Cerebellar cortex (tissue), 1 donor: ENCODE data around the gene FGF2.
"Not testable (repeated sequence)": the region's sequence is repeated elsewhere in the genome, so short reads cannot be mapped to it uniquely, and the experiment has no call there.

Experiments used
- DNase-seq: peaks from one replicate; pipeline ENCODE4 v3.0.0-alpha.2; 2015; ENCODE audit warnings: low spot score

Gene FGF2

GRCh38 chr4:122826553-122827257 is at the start of gene FGF2:
FGF2 (plus strand) TSS chr4:122826831; CDS start chr4:122827175, 344 bp downstream.
- DNase-seq: peak; percentile 47

DNA sequence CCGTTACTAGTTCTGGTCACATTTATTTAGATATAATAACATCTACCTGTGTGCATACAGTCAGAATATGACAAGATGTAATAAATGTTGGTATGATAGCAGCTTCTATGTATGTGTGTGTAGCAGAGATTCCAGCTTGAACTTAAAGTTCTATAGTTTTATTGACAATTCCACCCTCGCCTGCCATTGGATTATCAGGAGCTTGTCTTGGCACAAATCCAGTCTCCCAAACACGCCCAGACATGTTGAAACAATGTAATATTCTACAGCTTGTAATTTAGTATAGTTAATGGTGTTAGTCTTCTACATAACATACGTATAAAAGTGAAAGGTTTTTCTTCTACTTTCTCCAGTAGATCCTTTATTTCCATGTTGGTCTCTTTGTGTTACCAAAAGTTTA is 49.7 kb upstream of the FGF2 start:
- DNase-seq: no peak

DNA sequence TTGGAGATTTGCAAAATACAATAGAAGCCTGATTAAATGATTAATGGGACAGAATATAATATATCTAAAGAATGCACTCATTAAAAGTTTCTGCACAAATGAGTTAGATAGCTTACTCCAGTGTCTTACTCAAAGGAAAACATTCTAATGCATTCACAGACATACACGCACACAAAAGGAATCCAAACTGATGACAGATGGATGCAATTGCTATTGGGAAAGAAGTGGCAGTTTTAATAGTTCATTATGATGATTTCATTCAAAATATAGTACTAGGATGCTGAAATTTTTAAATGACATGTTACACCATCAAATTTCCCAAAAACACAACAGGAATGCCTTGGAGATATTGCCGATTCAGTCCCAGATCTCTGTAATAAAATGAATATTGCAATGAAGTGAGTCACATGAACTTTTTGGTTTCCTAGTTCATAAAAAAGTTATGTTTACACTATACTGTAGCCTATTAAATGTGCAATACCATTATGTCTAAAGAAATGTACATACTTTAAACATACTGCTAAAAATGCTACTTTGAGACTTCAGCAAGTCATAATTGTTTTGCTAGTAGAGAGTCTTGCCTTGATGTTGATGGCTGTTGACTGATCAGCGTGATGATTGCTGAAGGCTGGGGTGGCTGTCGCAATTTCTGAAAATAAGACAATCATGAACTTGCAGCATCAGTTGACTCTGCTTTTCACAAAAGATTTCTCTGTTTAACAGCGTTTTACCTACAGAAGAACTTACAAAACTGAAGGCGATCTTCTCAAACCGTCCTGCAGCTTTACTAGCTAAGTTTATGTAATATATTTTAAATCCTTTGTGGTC is 48.6 kb upstream of the FGF2 start:
- no peak for DNase-seq

DNA sequence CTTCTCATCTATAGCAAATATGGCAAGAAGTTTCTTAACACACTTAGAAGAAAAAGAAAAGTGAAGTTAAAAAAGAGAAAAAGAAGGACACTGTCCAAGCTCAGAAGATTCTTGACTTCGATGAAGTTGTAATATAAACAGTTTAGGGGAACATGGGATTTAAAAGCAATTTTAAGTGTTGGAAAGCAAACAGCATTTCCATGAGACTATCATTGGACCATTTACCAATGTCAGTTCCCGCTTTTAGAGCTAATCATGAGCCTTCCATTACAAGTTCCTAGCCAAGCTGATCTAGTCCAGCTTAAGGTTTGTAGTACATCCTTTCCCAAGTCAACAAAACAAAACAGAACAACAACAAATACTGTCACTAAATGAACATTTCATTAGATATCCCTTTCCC is 45.1 kb upstream of the FGF2 start:
- no peak for DNase-seq

DNA sequence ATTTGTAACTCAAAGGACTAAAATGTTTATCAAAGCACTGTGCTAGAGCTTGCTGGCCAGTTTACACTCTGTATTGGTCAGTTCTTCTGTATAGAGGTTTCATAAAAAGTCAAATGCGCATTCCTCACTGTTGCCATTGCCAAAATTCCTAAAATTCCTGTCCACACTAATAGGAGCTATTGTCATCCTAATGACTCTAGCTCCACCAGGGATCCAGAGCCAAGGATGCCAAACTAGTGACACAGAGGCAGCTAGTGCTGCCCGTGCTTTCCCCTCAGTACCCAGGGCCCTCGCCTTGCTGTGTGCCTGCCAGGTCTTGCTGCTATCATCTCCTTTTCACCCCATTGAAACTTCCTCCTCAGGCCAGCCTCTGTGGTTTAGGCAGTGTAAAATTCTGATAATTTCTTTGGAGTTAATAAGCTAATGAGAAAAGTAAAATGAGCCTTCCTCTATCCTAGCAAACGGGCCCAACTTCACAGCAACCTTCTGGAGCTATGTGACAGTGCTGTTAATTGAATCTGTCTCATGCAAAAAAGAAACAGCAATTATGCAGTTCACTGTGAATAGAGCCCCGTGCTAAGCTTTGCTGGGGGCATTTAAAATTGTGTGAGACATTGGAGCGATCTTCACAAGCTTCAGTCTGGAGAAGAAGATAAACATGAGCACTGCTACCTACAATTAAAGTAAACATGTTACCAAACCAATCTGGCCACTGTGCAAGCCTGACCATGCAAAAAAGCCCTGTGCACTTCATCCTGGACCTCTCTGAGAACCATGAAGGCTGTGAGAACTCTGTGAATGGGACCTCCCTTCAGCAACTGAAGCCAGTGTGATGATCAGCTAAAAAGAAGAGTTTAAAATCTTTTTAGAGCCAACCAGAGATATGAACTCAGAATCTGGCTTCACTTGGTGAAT is 43.1 kb upstream of the FGF2 start:
- peak; percentile 75 for DNase-seq

GRCh38 chr4:122784261-122784660 is 42.4 kb upstream of the FGF2 start:
- DNase-seq: no peak

DNA sequence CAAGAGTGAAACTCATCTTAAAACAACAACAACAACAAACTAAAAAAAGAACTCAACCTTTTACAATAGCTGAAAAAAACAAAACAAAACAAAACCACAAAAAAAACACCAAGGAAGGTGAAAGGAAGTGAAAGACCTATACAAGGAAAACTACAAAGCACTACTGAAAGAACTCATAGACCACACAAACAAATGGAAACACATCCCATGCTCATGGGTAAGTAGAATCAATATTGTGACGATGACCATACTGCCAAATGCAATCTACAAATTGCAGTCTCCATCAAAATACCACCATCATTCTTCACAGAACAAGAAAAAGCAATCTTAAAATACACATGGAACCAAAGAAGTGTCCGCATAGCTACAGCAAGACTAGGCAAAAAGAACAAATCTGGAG is 41.5 kb upstream of the FGF2 start:
- DNase-seq: no peak

- DNase-seq: not testable (repeated sequence)
Measured at GRCh38 chr4:122786296-122786695, 40.3 kb upstream of the FGF2 start.

DNA sequence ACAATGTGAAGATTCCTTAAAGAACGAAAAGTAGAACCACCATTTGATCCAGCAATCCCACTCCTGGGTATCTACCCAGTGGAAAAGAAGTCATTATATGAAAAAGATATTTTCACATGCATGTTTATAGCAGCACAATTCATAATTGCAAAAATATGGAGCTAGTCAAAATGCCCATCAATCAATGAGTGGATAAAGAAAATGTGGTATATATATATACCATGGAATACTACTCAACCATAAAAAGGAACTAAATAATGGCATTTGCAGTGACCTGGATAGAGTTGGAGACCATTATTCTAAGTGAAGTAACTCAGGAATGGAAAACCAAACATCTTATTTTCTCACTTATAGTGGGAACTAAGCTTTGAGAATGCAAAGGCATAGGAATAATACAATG is 39.7 kb upstream of the FGF2 start:
- DNase-seq: not testable (repeated sequence)

DNA sequence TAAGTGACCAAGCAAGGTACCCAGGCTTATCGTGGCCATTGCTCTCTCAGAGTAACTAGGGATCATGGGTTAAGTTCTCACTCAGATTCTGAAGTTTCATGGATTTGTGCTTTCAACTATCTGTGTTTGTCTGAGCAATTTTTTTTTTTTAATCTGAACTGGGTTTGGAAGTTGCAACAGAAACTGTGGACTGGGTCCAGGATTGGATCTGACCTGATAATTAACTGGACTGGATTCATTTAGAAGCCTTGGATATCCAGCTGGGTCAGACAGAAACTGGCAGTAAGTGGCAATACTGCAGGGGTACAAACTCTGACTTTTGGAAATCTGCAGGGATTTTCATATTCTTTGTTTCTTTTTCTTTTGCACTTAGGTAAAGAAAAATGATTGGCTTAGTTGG is 38.7 kb upstream of the FGF2 start:
- no peak for DNase-seq

GRCh38 chr4:122788935-122789334 is 37.7 kb upstream of the FGF2 start:
- no peak for DNase-seq

DNA sequence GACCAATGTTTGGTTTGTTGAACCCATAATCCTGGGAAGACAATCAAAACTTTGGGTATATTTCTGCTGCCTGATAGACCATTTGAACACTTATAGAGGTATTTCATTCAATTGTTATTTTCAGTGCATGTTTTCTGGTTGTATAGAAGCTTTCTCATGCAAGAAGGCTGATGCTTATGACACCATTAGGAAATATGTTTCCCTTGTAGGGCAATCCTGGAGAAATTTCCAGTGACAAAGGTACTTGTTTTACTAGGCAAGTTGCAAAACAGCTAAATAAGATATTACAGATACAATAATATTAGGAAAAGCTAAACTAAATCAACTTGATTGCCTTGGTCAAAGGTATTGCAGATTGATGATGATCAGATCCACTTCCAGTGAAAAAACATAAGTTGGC is 32.8 kb upstream of the FGF2 start:
- DNase-seq: no peak

DNA sequence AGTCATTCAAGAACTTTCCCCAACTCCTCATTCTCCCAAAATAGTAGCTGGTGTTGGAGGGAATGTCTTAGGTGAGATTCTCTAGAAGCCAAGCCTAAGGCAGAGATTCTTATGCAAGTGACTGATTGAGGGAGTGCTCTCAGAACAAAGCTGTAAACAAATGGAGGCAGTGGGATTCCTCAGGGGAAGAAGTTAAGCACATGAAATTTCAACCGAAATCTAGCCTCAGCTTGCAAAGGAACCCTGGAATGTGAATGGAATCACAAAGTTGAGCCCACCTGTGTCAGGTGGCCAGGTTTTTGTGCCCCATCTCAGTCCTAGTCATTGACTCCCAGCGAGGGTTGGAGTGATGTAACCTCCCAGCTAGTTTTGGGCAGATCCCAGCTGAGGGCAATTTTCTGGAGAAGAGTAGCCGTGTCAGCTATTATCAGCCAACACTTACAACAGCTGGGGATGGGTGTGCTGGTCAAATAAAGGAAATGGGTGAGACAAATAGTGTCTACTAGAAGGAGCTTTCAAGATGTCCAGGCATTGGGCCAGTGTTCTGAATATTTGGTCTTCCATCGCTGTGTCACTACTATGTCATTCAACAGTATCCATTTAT is 29.7 kb upstream of the FGF2 start:
- DNase-seq: no peak

- DNase-seq: no peak
Measured at GRCh38 chr4:122797405-122798094, 29.1 kb upstream of the FGF2 start.

DNA sequence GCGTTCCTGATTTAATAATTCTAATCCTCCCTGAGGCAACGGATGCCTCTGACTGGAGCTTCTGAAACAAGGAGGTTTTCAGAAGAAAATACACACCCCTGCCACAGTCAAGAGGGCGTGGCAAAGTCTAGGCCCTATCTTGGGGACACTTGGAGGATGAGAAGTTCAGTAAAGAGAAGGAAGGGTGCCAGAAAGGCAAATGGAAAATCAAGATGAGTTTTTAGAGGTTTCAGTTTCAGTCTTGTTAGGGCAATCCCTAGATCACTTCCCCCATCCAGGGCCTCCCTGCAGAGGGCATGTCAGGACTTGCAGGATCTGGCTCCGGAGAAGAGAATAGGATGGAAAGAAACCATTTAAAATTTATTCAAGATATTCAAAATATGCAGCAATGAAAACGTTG is 28.5 kb upstream of the FGF2 start:
- DNase-seq: peak; percentile 54

DNA sequence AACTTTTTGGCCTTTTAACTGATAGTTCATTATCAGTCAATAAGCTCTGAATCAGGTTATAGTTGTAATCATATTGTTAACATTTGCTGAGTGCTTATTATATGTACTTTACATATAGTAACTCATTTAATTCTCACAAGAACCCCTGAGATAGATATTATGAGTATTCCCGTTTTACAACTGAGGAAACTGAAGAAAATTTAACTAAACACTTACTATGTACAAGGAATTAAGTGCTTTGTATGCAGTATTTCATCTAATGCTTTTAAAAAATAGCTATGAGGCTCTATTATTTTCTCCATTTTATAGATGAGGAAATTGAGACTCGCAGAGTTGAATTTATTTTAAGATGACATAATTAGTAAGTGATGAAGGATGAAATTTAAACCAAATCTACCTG is 27.7 kb upstream of the FGF2 start:
- DNase-seq: no peak

DNA sequence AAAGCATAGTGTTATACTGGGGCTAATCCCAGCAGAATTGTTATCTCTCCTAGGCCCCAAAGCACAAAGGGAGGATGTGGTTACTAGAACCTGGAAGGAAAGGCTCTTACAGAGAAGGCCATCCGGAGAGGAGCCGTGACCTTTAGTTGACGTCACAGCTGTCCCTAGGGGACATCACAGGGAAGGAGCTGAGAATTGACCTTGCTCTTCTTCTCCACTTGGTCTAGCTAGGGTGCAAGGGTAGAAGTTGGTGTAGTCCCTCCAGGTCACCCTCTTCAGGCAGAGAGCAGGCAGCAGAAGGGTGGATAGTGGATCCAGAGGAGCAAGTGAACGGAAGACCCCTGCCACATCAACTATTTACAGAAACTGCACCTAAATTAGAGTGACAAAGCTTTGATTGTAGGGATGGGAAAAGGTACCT is 22.8 kb upstream of the FGF2 start:
- DNase-seq: no peak

- DNase-seq: no peak
Measured at GRCh38 chr4:122806981-122807679, 19.5 kb upstream of the FGF2 start.

DNA sequence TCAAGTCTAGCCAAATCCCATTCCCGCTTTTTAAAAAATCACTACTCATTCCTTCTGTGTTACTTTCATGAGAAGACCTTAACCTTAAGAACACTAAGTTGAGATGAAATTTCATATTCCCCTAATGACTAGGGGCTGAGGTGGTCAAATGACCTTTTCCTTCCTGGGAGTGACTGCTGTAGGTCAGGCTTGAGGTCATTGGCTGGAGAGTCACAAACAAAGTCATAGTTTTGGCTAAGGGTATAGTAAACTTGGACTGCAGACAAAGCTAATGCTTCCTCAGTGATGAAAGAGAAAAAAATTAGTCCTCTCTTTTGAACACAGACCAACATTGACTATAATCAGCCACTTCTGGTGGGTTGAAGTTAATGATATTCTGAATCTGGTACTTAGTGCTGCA is 16.0 kb upstream of the FGF2 start:
- DNase-seq: no peak

DNA sequence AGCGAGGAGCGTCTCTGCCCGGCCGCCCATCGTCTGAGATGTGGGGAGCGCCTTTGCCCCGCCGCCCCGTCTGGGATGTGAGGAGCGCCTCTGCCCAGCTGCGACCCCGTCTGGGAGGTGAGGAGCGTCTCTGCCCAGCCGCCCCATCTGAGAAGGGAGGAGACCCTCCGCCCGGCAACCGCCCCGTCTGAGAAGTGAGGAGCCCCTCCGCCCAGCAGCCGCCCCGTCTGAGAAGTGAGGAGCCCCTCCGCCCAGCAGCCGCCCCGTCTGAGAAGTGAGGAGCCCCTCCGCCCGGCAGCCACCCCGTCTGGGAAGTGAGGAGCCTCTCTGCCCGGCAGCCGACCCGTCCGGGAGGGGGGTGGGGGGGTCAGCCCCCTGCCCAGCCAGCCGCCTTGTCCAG is 14.8 kb upstream of the FGF2 start:
- not testable (repeated sequence) for DNase-seq

DNA sequence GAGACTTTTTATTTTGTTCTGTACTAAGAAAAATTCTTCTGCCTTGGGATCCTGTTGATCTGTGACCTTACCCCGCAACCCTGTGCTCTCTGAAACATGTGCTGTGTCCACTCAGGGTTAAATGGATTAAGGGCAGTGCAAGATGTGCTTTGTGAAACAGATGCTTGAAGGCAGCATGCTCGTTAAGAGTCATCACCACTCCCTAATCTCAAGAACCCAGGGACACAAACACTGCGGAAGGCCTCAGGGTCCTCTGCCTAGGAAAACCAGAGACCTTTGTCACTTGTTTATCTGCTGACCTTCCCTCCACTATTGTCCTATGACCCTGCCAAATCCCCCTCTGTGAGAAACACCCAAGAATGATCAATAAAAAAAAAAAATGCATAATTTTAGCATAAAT is 13.8 kb upstream of the FGF2 start:
- not testable (repeated sequence) for DNase-seq
